A172 (cell line): ENCODE results near the gene MYOCD. TPM values are rescaled to one million over a fixed set of nuclear protein-coding genes. Genes with fewer than 3 reads are reported as not detected.
A peak's percentile ranks its signal among the peaks of the same experiment; 100 is the strongest.

ENCODE experiments used
- DNase-seq: peaks from one replicate; pipeline ENCODE4 v3.0.0-alpha.2; 2015; ENCODE audit warnings: low spot score
- total RNA-seq: library from RNA; depleted of rRNA; stranded (reverse); fragments of >200 nt; shearing (Covaris generic); gene quantifications from 2 replicates; pipeline ENCODE4 v1.2.3, GENCODE V29; 2014

MYOCD gene
- total RNA-seq, 1 experiment from 2014 or later = not detected

DNA sequence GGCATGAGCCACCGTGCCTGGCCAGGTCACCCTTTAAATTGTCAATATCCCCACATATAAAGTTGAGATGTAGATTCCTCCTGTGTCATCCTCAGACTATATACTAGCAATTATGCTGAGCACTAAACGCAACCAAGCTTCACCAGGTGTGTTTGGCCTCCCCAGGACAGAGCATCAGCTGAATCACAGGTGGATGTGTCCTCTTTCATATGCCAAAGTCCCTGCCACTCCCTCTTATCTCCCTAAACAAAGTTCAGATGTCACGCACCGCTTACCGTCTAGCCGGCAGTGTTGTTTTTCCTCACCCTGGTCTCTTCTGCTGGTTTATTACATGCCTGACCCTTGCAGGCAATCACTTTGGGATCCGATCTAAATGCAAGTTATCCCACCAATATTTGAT, 79.8 kb downstream of the MYOCD start:
- no peak for DNase-seq

DNA sequence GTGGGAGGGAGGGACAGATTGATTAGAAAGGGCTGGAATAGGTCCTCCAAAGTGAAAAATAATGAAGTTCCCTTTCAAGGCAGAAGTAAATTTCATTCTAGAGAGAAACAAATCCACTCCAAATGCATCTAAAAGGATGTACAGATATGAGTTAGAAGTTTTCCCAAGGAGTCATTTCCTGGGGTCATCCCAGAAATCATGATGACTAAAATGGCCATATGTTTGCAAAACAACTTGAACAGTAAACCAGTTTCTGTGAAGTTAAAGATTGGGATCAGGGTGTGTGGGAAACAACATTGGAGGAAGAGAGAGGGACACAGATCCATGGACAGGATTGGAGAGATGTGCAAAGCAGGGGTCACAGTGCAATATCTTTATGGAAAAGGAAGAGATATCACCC, 91.1 kb downstream of the MYOCD start:
- no peak for DNase-seq

DNA sequence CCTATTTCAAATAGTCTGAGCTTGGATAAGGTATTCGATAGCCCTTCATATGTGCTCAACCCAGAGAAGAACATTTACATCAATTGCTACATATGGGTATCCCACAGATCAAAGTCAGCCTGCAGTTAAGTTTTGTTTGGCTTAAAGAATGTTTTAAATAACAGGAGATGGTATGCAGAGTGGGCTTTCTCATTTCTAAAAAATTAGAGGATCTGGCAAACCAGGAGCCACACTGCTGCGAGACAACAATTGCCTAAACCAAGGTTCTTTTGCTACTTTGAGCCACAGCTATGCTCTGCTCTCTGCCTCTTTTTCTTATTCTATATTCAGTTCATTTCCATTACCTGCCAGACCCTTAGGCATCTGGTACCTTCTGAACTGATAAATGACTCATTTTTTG, 93.4 kb downstream of the MYOCD start:
- DNase-seq = no peak

DNA sequence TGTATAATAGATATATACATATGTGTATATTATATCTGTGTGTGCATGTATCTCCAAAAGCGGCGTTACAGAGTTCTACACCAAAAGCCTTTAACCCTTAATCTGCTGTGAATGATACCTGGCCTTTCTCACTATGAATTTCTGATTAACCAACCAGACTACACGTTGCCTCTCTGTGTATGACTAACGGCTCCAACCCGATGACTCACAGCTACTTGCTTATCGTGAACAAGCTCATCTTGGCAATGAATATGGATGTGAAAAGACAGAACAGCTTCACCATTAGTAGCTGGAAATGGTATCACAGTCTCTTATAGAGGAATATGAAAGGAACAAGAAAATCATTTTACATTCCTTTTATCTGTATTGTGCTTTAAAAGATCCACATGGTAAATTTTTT, 99.9 kb downstream of the MYOCD start:
- peak; percentile 36 for DNase-seq

DNA sequence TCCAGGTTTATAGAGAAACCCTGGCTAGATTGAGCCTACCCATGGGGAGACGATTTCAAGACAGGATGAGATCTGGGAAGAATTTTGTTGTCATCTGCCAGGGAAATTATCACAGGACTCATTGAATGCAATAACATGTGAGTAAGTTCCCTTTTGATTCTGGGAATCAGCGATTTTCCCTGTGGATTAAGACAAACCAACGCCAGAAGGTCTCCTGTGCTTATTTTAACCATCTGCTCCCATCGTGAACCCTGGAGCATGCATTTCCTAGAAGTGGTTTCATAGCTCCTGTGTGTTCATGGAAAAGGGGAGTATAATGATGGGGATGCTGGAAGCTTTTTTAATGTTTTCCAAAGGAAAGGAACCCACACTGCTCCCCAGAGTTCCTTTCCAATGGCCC, 102.6 kb downstream of the MYOCD start:
- DNase-seq = no peak

DNA sequence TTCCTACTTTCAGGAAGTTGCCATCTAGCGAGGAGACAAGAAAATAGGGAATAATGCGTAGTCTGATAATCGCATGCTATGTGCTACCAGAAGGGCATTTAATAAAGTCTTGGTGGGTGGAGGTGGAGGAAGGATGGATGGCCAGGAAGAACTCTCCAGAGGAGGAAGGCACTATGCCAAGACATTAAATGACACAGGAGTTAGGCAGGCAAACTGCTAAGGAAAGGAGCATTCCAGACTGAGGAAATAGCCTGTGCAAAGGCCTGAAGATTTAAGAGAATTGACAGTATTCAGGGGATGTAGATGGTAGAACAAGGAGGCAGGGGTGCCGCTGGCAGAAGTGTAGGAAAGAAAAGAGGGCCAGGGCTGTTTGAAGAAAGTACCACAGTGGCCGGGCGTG, 104.3 kb downstream of the MYOCD start:
- no peak for DNase-seq

DNA sequence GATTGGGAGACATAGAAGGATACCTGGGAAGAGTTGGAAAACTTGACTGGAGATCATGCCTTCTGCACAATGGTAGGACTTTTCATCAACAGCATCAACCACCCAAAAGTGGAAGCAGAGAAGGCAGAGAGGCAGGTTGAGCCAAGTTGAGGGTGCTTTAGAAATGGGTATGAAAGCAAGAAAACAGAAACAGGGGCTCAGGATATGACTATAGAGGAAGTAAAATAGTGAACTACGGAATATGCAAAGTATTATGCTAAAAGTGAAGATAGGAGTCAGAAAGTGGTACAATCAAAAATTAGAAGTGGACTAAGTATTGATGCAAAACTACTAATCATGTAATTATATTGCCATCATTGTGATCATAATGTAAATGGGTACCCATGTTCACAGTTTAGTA, 107.5 kb downstream of the MYOCD start:
- no peak for DNase-seq

DNA sequence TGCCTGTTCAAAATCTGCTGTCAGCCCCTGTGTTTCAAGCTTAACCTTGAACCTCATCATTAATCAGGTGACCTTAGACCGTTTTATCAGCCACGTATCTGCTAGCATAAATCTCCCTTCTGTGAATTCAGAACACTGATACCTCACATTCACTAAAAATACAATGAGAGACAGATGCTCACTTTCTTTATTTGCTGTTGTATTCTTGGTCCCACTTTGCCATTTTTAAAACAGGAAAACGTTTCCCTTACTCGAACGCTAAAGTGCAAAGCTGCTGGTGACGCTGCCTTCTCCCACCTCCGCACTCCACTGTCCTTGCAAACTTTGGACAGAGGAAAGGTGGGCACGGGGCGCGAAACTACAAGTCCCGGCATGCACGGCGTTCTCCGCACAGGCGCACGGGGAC, 123.4 kb downstream of the MYOCD start:
- DNase-seq = no peak

DNA sequence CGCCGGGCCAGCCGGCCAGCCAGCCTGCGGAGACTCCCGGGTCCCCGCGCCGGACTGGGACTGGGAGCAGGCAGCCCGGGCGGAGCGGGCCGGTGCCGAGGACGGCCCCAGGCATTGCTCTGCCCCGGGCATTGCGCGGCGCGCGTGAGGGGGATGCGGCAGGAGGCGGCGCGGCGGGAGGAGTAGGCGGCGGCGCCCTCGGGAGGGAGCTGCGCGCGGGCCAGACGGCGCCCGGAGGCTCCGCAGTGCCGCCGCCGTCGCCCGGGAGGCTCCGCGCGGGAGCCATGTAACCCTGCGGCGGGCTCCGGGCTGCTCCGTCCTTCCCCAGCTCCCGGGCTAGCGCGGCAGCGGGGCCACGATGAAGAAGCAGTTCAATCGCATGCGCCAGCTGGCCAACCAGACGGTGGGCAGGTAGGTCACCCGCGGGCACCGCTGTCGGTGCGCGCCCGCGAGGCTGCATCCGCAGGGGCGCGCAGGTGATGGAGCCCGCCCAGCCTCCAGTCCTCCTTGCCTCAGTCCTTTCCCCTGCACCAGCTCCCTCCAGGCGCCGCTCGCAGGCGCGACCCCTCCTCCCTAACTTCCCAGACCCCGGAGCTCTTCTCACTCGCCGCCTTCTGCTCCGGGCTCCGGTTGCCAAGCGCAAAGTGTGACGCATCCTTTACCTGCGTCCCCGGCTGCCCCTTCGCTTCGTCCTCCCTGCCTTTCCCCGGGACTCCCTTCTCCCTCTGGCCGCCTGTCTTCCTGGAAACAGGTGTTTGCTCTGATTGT, 124.0 kb downstream of the MYOCD start, which contains the start of gene ARHGAP44:
Gene ARHGAP44 (plus strand): TSS at position 18 of the 768 bp plus-strand sequence. CDS start 341 bp downstream, at position 359.
- no peak for DNase-seq

DNA sequence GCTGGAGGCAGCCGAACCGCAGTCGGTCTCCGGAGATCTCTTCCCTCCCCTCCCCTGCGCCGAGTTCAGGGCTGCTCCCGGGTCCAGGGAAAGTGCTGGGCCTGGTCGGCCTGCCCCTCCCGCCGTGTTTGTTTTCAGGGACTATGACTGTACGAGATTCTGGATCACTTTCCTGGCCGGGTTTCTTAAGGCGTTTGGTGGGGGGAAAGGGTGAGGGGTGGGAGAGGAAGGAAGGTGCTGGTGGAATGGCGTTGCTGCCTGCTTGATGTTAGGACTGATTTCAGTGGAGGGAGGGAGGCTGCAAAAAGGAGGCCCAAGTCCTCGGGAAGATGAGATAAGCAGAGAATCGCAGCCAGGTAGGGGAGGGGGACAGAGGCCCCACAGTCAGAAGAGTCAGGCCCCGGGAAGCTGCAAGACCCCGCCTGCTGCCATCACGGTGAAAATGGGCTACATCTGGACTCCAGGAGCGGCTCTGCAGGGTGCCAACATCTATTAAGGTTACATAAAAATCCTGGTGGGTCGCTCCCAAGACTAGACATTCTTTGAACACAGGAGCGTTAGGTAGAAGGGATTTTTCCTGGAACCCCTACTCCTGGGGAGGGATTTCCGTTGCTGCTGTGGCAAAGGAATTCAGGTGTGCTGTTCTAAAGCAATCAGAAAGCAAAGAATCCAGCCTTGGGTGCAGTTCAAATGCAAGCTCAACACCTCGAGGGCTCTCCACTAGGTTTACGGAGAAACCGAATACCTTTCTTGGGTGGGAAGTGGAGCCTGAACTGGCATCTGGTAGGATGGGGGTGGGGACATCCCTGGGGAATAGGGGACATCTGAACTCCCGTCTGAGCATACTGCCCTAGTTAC, 124.8 kb downstream of the MYOCD start:
- no peak for DNase-seq

DNA sequence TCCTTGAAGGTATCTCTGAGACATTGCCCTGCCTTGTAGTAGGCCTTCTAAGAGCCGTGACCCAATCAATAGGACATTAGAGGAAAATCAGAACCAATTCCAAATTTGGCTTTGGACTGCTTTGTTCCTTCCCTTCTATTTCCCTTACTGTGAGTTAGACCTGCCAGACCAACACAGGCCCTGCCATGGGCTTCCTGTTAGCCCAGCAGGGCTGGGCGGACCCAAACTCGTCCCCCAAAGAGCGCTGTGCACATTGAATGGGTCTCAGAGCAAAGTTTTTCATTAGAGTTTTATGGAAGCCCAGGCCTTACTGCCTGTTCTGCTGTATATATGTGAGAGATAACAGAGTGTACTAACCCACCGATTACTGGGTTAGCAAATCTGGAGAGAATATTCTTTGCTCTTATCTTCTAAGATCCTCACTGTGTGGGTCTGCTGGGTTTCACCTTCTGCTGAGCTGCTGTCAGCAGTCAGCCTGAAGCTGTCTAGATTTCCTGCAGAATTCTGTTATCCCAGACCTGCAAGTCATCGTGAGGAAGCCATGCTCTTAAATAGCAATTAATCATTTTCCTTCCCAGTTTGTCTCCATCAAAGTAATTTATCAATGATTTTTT, 129.3 kb downstream of the MYOCD start:
- no peak for DNase-seq

DNA sequence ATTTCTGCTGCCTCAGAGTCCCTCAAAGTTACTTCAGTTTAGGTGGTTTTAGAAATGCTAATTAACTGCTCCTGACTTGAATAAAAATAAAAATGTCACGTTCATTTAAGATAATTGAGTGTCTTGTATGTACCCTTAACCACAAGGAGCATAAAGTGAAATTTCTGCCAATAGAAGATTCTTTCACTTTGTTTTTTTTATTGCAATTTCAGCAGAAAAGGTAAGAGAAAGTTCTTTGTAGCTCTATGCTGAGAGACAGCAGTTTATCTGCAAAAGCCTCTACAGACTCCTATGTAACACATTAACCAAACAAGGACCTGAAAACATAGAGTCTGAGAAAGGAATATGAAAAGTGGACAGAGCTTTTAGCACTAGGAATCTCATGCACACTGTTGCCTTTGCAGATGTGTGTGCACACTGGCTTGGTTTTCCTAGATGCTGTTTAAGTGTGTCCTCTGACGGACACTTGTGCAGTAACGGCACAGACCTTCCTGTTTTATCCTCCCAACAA, 135.2 kb downstream of the MYOCD start:
- no peak for DNase-seq

DNA sequence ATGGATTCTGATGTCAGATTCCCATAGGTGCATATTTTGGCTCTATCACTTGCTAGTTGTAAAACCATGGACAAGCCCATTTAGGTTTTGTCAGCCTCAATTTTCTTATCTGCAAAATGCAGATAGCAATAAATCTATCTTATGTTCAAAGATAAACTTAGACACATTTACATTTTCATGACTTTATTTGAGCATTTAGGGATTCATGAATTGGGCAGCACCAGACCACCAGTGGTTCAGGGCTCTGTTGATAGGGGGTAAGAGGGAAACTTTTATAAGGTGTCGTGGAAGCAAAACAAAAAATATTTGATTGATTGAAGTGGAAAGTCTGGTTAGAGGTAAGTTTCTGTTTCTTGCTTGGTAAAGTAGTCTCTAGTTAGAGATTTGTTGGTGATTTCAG, 140.9 kb downstream of the MYOCD start:
- no peak for DNase-seq

DNA sequence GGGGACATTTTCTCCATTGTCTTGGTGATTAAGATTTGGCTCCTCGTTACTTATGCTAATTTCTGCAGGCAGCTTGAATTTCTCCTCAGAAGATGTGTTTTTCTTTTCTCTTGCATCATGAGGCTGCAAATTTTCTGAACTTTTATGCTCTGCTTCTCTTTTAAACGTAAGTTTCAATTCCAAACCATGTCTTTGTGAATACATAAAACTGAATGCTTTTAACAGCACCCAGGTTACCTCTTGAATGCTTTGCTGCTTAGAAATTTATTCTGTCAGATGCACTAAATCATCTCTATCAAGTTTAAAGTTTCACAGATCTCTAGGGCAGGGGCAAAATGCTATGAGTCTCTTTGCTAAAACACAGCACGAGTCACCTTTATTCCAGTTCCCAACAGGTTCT, 143.0 kb downstream of the MYOCD start:
- DNase-seq = no peak

DNA sequence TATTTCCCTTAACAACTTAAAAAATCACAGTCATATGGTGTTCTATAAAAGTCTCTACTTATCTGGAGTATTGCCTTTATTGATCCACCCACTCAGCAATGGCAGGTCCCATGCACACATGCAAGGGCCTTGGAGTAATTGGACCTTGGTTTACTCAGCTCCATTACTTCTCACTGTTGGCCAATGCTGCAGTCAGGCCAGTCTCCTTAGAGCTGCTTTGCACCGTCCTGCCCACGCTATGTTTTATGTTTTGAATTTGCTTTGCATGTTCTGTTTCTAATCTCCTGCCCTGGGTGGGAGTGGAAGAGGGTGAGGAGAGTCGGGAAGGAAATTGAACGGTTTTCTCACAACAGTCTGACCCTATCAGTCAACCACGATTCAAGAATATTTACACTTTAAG, 147.2 kb downstream of the MYOCD start:
- no peak for DNase-seq

DNA sequence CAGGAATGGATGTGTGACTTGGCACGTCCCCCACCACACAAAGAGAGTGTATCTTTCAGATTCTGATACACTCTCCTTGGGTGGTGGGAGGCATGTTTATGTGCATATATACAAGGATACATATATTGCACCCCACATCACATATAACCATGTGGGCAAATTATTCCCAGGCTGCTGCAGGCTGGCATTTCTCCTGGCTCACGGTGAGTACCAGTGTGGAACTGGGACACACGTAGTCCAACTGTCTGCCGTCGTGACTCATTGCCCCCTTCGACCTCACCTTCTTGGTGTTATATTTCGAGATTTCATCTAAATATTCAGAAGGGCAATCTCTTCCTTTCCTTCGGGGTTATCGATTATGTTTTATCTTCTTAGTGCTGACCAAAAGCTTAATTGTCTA, 148.0 kb downstream of the MYOCD start:
- no peak for DNase-seq

DNA sequence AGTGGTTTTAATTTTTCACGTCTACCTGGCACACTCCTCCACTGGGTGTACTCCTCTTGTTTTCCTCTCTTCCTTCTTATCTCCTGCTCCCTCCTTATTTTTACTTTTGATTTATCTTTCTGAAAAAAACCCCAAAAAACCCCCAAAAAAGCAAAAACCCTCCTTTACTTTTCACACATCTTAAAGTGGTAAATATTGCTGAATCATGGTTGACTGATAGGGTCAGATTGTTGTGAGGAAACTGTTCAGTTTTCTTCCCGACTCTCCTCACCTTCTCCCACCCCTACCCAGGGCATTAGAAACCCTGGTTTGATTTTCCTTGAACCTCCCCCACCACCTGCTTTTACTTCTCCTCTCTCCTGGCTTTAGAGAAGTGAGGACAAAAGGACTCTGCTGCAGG, 149.0 kb downstream of the MYOCD start:
- DNase-seq = no peak

DNA sequence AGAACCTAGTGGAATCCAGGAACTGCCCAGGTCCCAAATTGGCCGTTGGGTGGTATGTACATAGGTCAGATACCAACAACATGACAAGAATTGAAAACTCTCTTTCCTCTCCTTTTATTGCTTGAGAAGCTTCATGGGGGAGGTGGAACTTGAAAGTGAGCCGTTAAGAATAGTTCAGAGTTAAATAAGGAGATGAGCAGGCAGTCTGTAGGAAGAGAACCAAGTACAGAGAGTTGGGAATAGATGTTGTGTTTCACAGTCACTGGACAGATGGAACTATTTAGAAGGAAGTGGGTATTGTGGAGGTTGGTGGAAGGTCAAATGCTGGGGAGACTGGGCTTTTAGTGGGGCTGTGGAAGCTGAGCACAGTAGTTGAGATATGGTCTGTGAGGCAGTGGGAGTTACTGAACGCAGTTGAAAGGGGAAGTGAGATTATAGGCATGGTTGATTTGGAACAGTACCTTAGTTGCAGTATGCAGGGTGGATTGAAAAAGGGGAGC, 150.0 kb downstream of the MYOCD start:
- DNase-seq = no peak
